ENCODE results near the gene PLVAP. TPM values are rescaled to one million over a fixed set of nuclear protein-coding genes. Genes with fewer than 3 reads are reported as not detected.

PLVAP gene
- total RNA-seq, 1 experiment from 2014 or later: not detected

DNA sequence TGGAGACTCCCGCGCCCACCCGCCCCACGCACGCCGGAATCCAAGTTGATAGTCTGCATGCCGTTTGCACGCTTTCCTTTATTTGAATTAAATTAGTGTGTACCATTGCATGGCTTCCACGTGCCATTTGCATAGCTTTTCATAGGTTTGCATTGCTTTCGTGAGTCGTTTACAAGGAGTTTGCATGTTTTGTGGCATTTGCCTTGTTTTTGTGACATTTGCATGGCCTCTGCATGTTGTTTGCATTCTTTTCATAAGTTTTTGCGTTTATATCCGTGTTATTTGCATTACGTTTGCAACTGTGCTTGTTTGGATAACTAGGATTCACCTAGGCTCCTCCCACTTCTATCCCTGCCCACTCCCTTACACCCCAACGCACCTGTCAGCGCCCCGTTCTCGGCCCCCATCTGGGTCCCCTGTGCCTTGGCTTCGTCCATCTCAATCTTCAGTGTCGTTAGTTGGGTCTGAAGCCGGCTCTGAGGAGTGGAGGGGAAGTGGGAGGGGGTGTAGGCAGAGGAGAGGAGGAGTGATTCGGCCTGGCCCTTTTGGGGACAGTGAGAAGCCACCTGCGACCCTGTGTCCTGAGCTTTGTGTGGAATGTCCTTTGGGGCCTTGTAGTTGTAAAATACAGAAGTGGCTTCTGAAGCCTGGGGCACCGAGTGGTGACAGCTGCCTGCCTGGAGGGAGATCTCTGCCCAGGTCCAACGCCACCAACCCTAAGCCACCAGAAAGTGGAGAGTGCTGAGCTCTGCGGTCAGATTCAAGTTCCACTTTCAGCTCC is 14.4 kb upstream of the PLVAP start:
- Histone ChIP-seq H3K14ac (ENCODE audit: insufficient read depth, low read length) (no peak overlapping the region), H3K79me2 (ENCODE audit: insufficient read depth, low read length) (no peaks in the 10 kb centered on the region), H3K9me3 (ENCODE audit: control insufficient read depth, low read depth, low read length) (no peaks in the 10 kb centered on the region), H4K5ac (ENCODE audit: insufficient read length, low read depth, low read length) (no peak overlapping the region), H4K8ac (replicated peaks; ENCODE audit: insufficient read length, low read depth, low read length) (no peak overlapping the region), H2BK20ac (ENCODE audit: low read depth, low read length, poor library complexity, severe bottlenecking) (no peak overlapping the region), H4K20me1 (ENCODE audit: control insufficient read depth, insufficient read depth, insufficient read length) (no peaks in the 10 kb centered on the region), H2AFZ (ENCODE audit: low read length) (no peak overlapping the region), H4K91ac (ENCODE audit: insufficient read length, low read depth, low read length) (no peak overlapping the region), H3K4ac (ENCODE audit: low read depth, low read length) (no peak overlapping the region), H3K79me1 (ENCODE audit: insufficient read depth, low read depth, low read length, poor library complexity, severe bottlenecking) (no peaks in the 10 kb centered on the region), H3K56ac (ENCODE audit: insufficient read length, low read depth, low read length) (no peak overlapping the region), H3K23ac (ENCODE audit: insufficient read length, low read depth, low read length) (no peak overlapping the region), H2BK120ac (ENCODE audit: low read depth, low read length, poor library complexity, severe bottlenecking) (no peak overlapping the region), H3K23me2 (ENCODE audit: insufficient read length, low read depth, low read length, poor library complexity, severe bottlenecking) (peaks cover 14% of the 10 kb centered on the region), H2BK12ac (ENCODE audit: insufficient read length, low read depth, low read length) (no peak overlapping the region), H2BK15ac (ENCODE audit: low read depth, low read length) (no peak overlapping the region), H2AK5ac (ENCODE audit: insufficient read length, low read length) (no peak overlapping the region), H3K18ac (ENCODE audit: insufficient read length, low read depth, low read length) (no peak overlapping the region), H3K4me2 (ENCODE audit: insufficient read depth, insufficient read length, low read length) (peak overlapping the region; percentile 88), H3K4me1 (ENCODE audit: insufficient read depth, low read length) (no peaks in the 10 kb centered on the region), H3K9ac (ENCODE audit: extremely low read depth, insufficient read length, low read length) (no peak overlapping the region), H3K27ac (ENCODE audit: insufficient read length, low read depth, low read length) (no peak overlapping the region), H3K27me3 (ENCODE audit: insufficient read depth, low read length) (no peaks in the 10 kb centered on the region), H3T11ph (ENCODE audit: low read length) (no peak overlapping the region), H2BK5ac (ENCODE audit: insufficient read length, low read length) (no peak overlapping the region)
- peak; percentile 38 for DNase-seq
- TF ChIP-seq, protein P1, sequence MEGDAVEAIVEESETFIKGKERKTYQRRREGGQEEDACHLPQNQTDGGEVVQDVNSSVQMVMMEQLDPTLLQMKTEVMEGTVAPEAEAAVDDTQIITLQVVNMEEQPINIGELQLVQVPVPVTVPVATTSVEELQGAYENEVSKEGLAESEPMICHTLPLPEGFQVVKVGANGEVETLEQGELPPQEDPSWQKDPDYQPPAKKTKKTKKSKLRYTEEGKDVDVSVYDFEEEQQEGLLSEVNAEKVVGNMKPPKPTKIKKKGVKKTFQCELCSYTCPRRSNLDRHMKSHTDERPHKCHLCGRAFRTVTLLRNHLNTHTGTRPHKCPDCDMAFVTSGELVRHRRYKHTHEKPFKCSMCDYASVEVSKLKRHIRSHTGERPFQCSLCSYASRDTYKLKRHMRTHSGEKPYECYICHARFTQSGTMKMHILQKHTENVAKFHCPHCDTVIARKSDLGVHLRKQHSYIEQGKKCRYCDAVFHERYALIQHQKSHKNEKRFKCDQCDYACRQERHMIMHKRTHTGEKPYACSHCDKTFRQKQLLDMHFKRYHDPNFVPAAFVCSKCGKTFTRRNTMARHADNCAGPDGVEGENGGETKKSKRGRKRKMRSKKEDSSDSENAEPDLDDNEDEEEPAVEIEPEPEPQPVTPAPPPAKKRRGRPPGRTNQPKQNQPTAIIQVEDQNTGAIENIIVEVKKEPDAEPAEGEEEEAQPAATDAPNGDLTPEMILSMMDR (conservative IDR thresholded peaks at IDR 0.05): peak; percentile 17; the same call in 2 of the 3 replicates
- Mint-ChIP-seq H3K27ac (peak overlapping the region in 1 of 3 experiments; percentile 47; a peak in 1 of 7 replicates), H3K9me3 (peaks cover 9 to 10% of the 10 kb centered on the region in 2 experiments), H3K36me3 (ENCODE audit: insufficient read depth in 1 of 3, low read depth in 3 of 3) (peaks cover 0 to 2% (median 0%) of the 10 kb centered on the region in 3 experiments; a peak in 2 of 7 replicates), H3K4me3 (peak overlapping the region; percentile 82 to 90), H3K4me1 (peaks cover 12 to 14% of the 10 kb centered on the region in 2 experiments), H3K27me3 (ENCODE audit: low read depth) (peaks cover 22% of the 10 kb centered on the region)
- WGBS (ENCODE audit: extremely low coverage, insufficient read length, low lambda C conversion rate): no CpG with 5 or more reads among the region's 26 CpGs
